Body of pancreas (tissue), 4 donors: ENCODE data around the gene SLC12A7. TPM values are rescaled to one million over a fixed set of nuclear protein-coding genes. Genes with fewer than 3 reads are reported as not detected.

ENCODE experiments used
- ATAC-seq: fragments of 150-250 bp; one replicate; pipeline ENCODE4 v1.9.1; 2016
- DNase-seq, 4 donors: peaks; one replicate each; pipeline ENCODE4 v3.0.0-alpha.2; 2019
- H3K27ac ChIP-seq, 4 donors: fragments of 200-600 bp; sonication (generic); 1 replicate in 3 of 4; 2 replicates in 1 of 4; pipeline versions ENCODE4 v1.5.1 to v1.6.1; 2016 to 2019; ENCODE audit warnings: mild to moderate bottlenecking in 1 of 4, mixed read lengths in 1 of 4, moderate library complexity in 1 of 4
- H3K27me3 ChIP-seq, 2 donors: fragments of 200-600 bp; sonication (generic); one replicate each; pipeline ENCODE4 v1.6.0; 2016; ENCODE audit warnings: mild to moderate bottlenecking in 1 of 2
- H3K36me3 ChIP-seq, 2 donors: fragments of 200-600 bp; sonication (generic); replicated peaks in 1 of 2; 2 replicates each; pipeline ENCODE4 v1.5.1; 2016; ENCODE audit warnings: low read depth in 2 of 2; ENCODE audit not compliant: insufficient read depth in 1 of 2
- H3K4me1 ChIP-seq: fragments of 200-600 bp; sonication (generic); one replicate; pipeline ENCODE4 v1.6.0; 2016
- H3K4me3 ChIP-seq, 2 donors: fragments of 200-600 bp; sonication (generic); 1 replicate in 1 of 2; 2 replicates in 1 of 2; pipeline ENCODE4 v1.5.1; 2016 to 2019
- H3K9me3 ChIP-seq, 3 donors: fragments of 200-600 bp; sonication (generic); 1 replicate in 2 of 3; 2 replicates in 1 of 3; pipeline ENCODE4 v1.5.1; 2016
- CTCF ChIP-seq, 7 experiments: fragments of 450-650 bp in 4 of 7; fragments of 200-600 bp in 3 of 7; sonication (generic) in 3 of 7; IDR thresholded peaks; one replicate each; pipeline ENCODE4 v1.5.1; 2016 to 2019; ENCODE audit warnings: antibody characterized with exemption in 7 of 7
- POLR2A ChIP-seq, 3 donors: fragments of 450-650 bp; IDR thresholded peaks; one replicate each; pipeline ENCODE4 v1.6.1; 2016; ENCODE audit warnings: antibody characterized with exemption in 3 of 3, mild to moderate bottlenecking in 2 of 3
- WGBS, 2 donors: methylation state at CpG; one replicate each; pipeline ENCODE4 v1.1.5; 2017; 5-methylcytosine and 5-hydroxymethylcytosine counted together
- intact Hi-C: fragments of 100-400 bp; cut with DNase I; formaldehyde crosslinking; loops from one replicate; pipeline ENCODE4 v1.15.1; 2023
- total RNA-seq, 2 donors: library from RNA; depleted of rRNA; stranded (reverse); fragments of >200 nt; gene quantifications; one replicate each; pipeline ENCODE4 v1.1.0, GENCODE V29; 2016

The SLC12A7 gene
- total RNA-seq, 2 donors from 2014 or later, result 35.5 to 42.8 TPM

- no peaks in the 10 kb centered on the region for H3K27me3 ChIP-seq
- TF ChIP-seq CTCF (IDR thresholded peaks at IDR 0.05) (no peak), POLR2A (IDR thresholded peaks at IDR 0.05) (no peak)
- no peaks in the 10 kb centered on the region for H3K9me3 ChIP-seq
- no peaks in the 10 kb centered on the region for H3K36me3 ChIP-seq
- peaks cover 62% of the 10 kb centered on the region for H3K4me1 ChIP-seq
- ATAC-seq (no peak), DNase-seq (no peak)
- intact Hi-C loops, result no loop called here
- H3K4me3 ChIP-seq, result no peak overlapping the region
- 50% methylated on average over 5 of the region's 5 CpGs; no CpG with 5 or more reads in 1 of the 2 donors for WGBS, 2 donors
- H3K27ac ChIP-seq, result peak overlapping the region; percentile 68 to 93 (median 74)
These were observed 1.4 kb upstream of the SLC12A7 start for GRCh38 chr5:1113332-1113690.

GRCh38 chr5:1112596-1113331 lies 901 bp upstream of the SLC12A7 start:
- H3K4me3 ChIP-seq, result no peak overlapping the region
- H3K9me3 ChIP-seq, result no peaks in the 10 kb centered on the region
- peak; percentile 65 to 90 (median 85) for DNase-seq
- no peaks in the 10 kb centered on the region for H3K36me3 ChIP-seq
- TF ChIP-seq CTCF (IDR thresholded peaks at IDR 0.05) (peak in 3 of 7 experiments; percentile 22 to 25 (median 23)), POLR2A (IDR thresholded peaks at IDR 0.05) (no peak)
- peaks cover 62% of the 10 kb centered on the region for H3K4me1 ChIP-seq
- intact Hi-C loops, result no loop called here
- peak overlapping the region; percentile 68 to 93 (median 74) for H3K27ac ChIP-seq
- WGBS, 2 donors, result 26% methylated on average over 8 to 12 of the region's 13 CpGs
- peak; percentile 70 for ATAC-seq
- H3K27me3 ChIP-seq, result no peaks in the 10 kb centered on the region

- intact Hi-C loops, result no loop called here
- 1% methylated on average over 41 of the region's 43 CpGs; no CpG with 5 or more reads in 1 of the 2 donors for WGBS, 2 donors
- peaks cover 65% of the 10 kb centered on the region for H3K4me1 ChIP-seq
- H3K9me3 ChIP-seq, result no peaks in the 10 kb centered on the region
- H3K36me3 ChIP-seq, result no peaks in the 10 kb centered on the region
- H3K27ac ChIP-seq, result peak overlapping the region; percentile 74 to 93 (median 90)
- TF ChIP-seq CTCF (IDR thresholded peaks at IDR 0.05) (no peak), POLR2A (IDR thresholded peaks at IDR 0.05) (peak in 1 of 3 donors; percentile 38)
- DNase-seq (peak in 3 of 4 donors; percentile 48 to 56 (median 51)), ATAC-seq (peak; percentile 33)
- H3K27me3 ChIP-seq, result no peaks in the 10 kb centered on the region
- peak overlapping the region; percentile 78 to 93 for H3K4me3 ChIP-seq
These were observed 579 bp downstream of the SLC12A7 start for GRCh38 chr5:1111241-1111726.

GRCh38 chr5:1110307-1111240 lies 1.3 kb downstream of the SLC12A7 start:
- H3K36me3 ChIP-seq, result no peaks in the 10 kb centered on the region
- H3K4me3 ChIP-seq, result peak overlapping the region; percentile 78 to 93
- WGBS, 2 donors, result 12 to 21% methylated on average over 13 to 34 of the region's 35 CpGs
- no peaks in the 10 kb centered on the region for H3K9me3 ChIP-seq
- DNase-seq (peak; percentile 62 to 74 (median 72)), ATAC-seq (peak; percentile 33)
- peak overlapping the region; percentile 74 to 93 (median 90) for H3K27ac ChIP-seq
- intact Hi-C loops, result no loop called here
- TF ChIP-seq POLR2A (IDR thresholded peaks at IDR 0.05) (peak in 2 of 3 donors; percentile 33 to 41), CTCF (IDR thresholded peaks at IDR 0.05) (no peak)
- no peaks in the 10 kb centered on the region for H3K27me3 ChIP-seq
- peaks cover 70% of the 10 kb centered on the region for H3K4me1 ChIP-seq
